Hepatocyte (in vitro differentiated cells): ENCODE measurements around the gene TMEM161A. TPM values are rescaled to one million over a fixed set of nuclear protein-coding genes. Genes with fewer than 3 reads are reported as not detected.

Source experiments
- DNase-seq: peaks from one replicate; pipeline ENCODE4 v3.0.0-alpha.2; 2016; ENCODE audit warnings: low spot score
- H2AFZ ChIP-seq: fragments of 200-600 bp; sonication (generic); 2 replicates; pipeline ENCODE4 v1.6.0; 2016; ENCODE audit warnings: antibody characterized with exemption, mild to moderate bottlenecking
- H3K27ac ChIP-seq: fragments of 200-600 bp; sonication (generic); 2 replicates; pipeline ENCODE4 v1.5.1; 2016; ENCODE audit warnings: mild to moderate bottlenecking
- H3K27me3 ChIP-seq: fragments of 200-600 bp; sonication (generic); 2 replicates; pipeline ENCODE4 v1.6.1; 2016
- H3K36me3 ChIP-seq: fragments of 200-600 bp; sonication (generic); replicated peaks from 2 replicates; pipeline ENCODE4 v1.5.1; 2016; ENCODE audit warnings: low read depth; ENCODE audit not compliant: insufficient read depth
- H3K4me1 ChIP-seq: fragments of 200-600 bp; sonication (generic); 2 replicates; pipeline ENCODE4 v1.5.1; 2016; ENCODE audit warnings: mild to moderate bottlenecking, moderate library complexity; ENCODE audit not compliant: insufficient read depth
- H3K4me2 ChIP-seq: fragments of 200-600 bp; sonication (generic); 2 replicates; pipeline ENCODE4 v1.6.0; 2016
- H3K4me3 ChIP-seq: fragments of 200-600 bp; sonication (generic); 2 replicates; pipeline ENCODE4 v1.5.1; 2016; ENCODE audit warnings: mild to moderate bottlenecking
- H3K79me2 ChIP-seq: fragments of 200-600 bp; sonication (generic); 2 replicates; pipeline ENCODE4 v1.6.0; 2017; ENCODE audit warnings: mild to moderate bottlenecking
- H3K9me2 ChIP-seq: fragments of 200-600 bp; sonication (generic); replicated peaks from 2 replicates; pipeline ENCODE4 v1.6.0; 2017; ENCODE audit warnings: mild to moderate bottlenecking; ENCODE audit not compliant: insufficient read depth
- H3K9me3 ChIP-seq: fragments of 200-600 bp; sonication (generic); 2 replicates; pipeline ENCODE4 v1.5.1; 2016; ENCODE audit warnings: low read depth, mild to moderate bottlenecking
- H4K20me1 ChIP-seq: fragments of 200-600 bp; sonication (generic); 2 replicates; pipeline ENCODE4 v1.6.0; 2016; ENCODE audit warnings: mild to moderate bottlenecking; ENCODE audit not compliant: insufficient read depth, poor library complexity, severe bottlenecking
- EZH2 ChIP-seq: fragments of 200-600 bp; sonication (generic); IDR thresholded peaks from 2 replicates; pipeline ENCODE4 v1.6.1; 2016; ENCODE audit warnings: antibody characterized with exemption, mild to moderate bottlenecking, borderline replicate concordance
- EZH2phosphoT487 ChIP-seq: fragments of 200-600 bp; sonication (generic); IDR thresholded peaks from one replicate; pipeline ENCODE4 v1.6.1; 2018; ENCODE audit warnings: antibody characterized with exemption, mild to moderate bottlenecking, low read depth, moderate library complexity; ENCODE audit not compliant: unreplicated experiment, severe bottlenecking
- WGBS: methylation state at CpG from one replicate; pipeline ENCODE4 v1.1.6; 2016; ENCODE audit warnings: low lambda C conversion rate; ENCODE audit errors: missing lambda C conversion rate; 5-methylcytosine and 5-hydroxymethylcytosine counted together
- polyA plus RNA-seq: library from polyadenylated mRNA; unstranded; fragments of >200 nt; fragmentation: Nextera tagmentation; extraction: Ambion mirVana; gene quantifications from 2 replicates; pipeline ENCODE4 v1.2.1, GENCODE V29; 2016
- total RNA-seq: library from RNA; depleted of rRNA; stranded (reverse); fragments of >200 nt; gene quantifications from 2 replicates; pipeline ENCODE4 v1.2.3, GENCODE V29; 2014
- TF ChIP-seq, protein P1 (sequence below): fragments of 200-600 bp; sonication (generic); IDR thresholded peaks from 2 replicates; pipeline ENCODE4 v1.5.1; 2016; ENCODE audit warnings: antibody characterized with exemption, mild to moderate bottlenecking; ENCODE audit not compliant: poor library complexity

The TMEM161A gene
- total and polyA plus RNA-seq, 2 experiments from 2014 or later = 22.1 to 48.5 TPM

DNA sequence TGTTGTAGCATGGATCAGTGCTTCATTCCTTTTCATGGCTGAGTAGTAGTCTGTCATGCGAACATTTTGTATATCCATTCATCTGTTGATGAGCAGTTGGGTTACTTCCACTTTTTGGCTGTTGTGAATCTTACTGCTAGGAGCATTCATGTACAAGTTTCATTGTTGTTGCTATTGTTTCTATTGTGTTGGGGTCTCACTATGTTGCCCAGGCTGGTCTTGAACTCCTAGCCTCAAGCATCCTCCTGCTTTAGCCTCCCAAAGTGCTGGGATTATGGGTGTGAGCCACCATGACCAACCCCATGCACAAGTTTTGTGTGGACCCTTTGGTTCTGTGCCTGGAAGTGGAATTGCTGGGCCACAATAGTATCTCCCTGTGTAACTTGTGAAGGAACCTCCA, 58.7 kb downstream of the TMEM161A start:
- Histone ChIP-seq H3K4me2 (no peak overlapping the region), H3K79me2 (no peaks in the 10 kb centered on the region), H3K4me3 (no peak overlapping the region), H4K20me1 (no peaks in the 10 kb centered on the region), H2AFZ (no peak overlapping the region), H3K9me2 (no peaks in the 10 kb centered on the region), H3K27ac (no peak overlapping the region), H3K27me3 (no peaks in the 10 kb centered on the region), H3K9me3 (no peaks in the 10 kb centered on the region), H3K36me3 (no peaks in the 10 kb centered on the region), H3K4me1 (no peaks in the 10 kb centered on the region)
- TF ChIP-seq, protein P1, sequence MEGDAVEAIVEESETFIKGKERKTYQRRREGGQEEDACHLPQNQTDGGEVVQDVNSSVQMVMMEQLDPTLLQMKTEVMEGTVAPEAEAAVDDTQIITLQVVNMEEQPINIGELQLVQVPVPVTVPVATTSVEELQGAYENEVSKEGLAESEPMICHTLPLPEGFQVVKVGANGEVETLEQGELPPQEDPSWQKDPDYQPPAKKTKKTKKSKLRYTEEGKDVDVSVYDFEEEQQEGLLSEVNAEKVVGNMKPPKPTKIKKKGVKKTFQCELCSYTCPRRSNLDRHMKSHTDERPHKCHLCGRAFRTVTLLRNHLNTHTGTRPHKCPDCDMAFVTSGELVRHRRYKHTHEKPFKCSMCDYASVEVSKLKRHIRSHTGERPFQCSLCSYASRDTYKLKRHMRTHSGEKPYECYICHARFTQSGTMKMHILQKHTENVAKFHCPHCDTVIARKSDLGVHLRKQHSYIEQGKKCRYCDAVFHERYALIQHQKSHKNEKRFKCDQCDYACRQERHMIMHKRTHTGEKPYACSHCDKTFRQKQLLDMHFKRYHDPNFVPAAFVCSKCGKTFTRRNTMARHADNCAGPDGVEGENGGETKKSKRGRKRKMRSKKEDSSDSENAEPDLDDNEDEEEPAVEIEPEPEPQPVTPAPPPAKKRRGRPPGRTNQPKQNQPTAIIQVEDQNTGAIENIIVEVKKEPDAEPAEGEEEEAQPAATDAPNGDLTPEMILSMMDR = no peak
- TF ChIP-seq EZH2 (no peak), EZH2phosphoT487 (no peak)
- 100% methylated on average over 1 of the region's 1 CpG for WGBS
- no peak for DNase-seq

DNA sequence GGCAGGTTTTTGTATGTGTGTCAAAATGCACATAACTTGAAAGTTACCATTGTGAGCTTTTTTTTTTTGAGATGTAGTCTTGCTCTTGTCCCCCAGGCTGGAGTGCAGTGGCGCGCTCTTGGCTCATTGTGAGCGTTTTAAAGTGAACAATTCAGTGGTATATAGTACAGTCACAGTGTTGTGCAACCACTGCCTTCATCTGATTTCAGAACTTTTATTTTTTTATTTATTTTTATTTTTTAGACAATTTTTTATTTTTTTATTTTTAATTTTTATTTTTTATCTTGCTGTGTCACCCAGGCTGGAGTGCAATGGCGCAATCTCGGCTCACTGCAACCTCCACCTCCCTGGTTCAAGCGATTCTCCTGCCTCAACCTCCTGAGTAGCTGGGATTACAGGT, 59.5 kb downstream of the TMEM161A start:
- Histone ChIP-seq H3K27ac (no peak overlapping the region), H3K36me3 (no peaks in the 10 kb centered on the region), H3K4me3 (no peak overlapping the region), H3K27me3 (no peaks in the 10 kb centered on the region), H3K9me2 (no peaks in the 10 kb centered on the region), H2AFZ (no peak overlapping the region), H3K79me2 (no peaks in the 10 kb centered on the region), H3K4me1 (peaks cover 4% of the 10 kb centered on the region), H3K9me3 (no peaks in the 10 kb centered on the region), H3K4me2 (no peak overlapping the region), H4K20me1 (no peaks in the 10 kb centered on the region)
- TF ChIP-seq EZH2phosphoT487 = no peak
- TF ChIP-seq, protein P1 = no peak
- no peak for TF ChIP-seq EZH2
- 98% methylated on average over 6 of the region's 6 CpGs for WGBS
- DNase-seq = no peak

DNA sequence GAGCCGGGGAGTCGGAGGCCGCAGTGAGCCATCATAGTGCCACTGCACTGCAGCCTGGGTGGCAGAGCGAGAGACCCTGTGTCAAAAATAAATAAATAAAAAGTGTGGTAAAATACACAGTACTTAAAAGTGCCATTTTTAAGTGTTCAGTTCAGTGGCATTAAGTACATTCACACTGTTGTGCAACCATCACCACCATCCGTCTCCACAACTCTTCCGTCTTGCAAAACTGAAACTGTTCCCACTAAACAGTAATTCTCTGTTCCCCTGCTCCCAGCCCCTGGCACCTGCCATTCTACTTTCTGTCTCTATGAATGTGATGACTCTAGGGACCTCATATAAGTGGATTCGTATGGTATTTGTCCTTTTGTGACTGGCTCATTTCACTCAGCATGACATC, 61.2 kb downstream of the TMEM161A start:
- 90% methylated on average over 7 of the region's 7 CpGs for WGBS
- no peak overlapping the region for H3K4me2 ChIP-seq
- H3K4me3 ChIP-seq = no peak overlapping the region
- no peaks in the 10 kb centered on the region for H3K36me3 ChIP-seq
- no peak overlapping the region for H2AFZ ChIP-seq
- no peak overlapping the region for H3K27ac ChIP-seq
- H3K9me3 ChIP-seq = no peaks in the 10 kb centered on the region
- H3K27me3 ChIP-seq = no peaks in the 10 kb centered on the region
- peaks cover 4% of the 10 kb centered on the region for H3K4me1 ChIP-seq
- H4K20me1 ChIP-seq = no peaks in the 10 kb centered on the region
- DNase-seq = no peak
- H3K9me2 ChIP-seq = no peaks in the 10 kb centered on the region
- H3K79me2 ChIP-seq = no peaks in the 10 kb centered on the region
- TF ChIP-seq EZH2 (no peak), EZH2phosphoT487 (no peak)
- TF ChIP-seq, protein P1 = no peak

DNA sequence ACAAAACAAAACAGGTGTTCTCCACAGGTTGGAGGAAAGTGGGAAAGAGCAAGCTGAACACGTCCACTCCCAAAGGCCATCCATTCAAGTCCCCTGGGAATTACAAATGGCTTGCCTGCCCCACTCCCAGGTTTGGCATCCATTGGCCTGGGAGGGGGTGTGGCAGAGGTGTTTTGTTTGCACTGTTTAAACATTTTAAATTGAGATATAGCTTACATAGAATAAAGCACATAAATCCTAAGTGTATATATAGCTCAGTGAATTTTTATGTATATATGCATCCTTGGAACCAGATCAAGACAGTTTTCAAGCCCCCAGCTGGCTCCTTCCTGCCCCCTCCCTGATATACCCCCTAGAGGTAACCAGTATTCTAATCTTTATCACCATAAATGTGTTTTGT, 61.8 kb downstream of the TMEM161A start:
- H3K9me2 ChIP-seq = no peaks in the 10 kb centered on the region
- H3K4me2 ChIP-seq = no peak overlapping the region
- H4K20me1 ChIP-seq = no peaks in the 10 kb centered on the region
- H3K36me3 ChIP-seq = no peaks in the 10 kb centered on the region
- no peak overlapping the region for H3K27ac ChIP-seq
- no peaks in the 10 kb centered on the region for H3K27me3 ChIP-seq
- H3K9me3 ChIP-seq = no peaks in the 10 kb centered on the region
- TF ChIP-seq, protein P1 = no peak
- TF ChIP-seq EZH2phosphoT487 (no peak), EZH2 (no peak)
- H3K4me1 ChIP-seq = peaks cover 4% of the 10 kb centered on the region
- H3K79me2 ChIP-seq = no peaks in the 10 kb centered on the region
- H2AFZ ChIP-seq = no peak overlapping the region
- 85% methylated on average over 1 of the region's 1 CpG for WGBS
- no peak for DNase-seq
- no peak overlapping the region for H3K4me3 ChIP-seq
